Pancreas (tissue), 10 donors: ENCODE measurements around the gene TESK1. TPM values are rescaled to one million over a fixed set of nuclear protein-coding genes. Genes with fewer than 3 reads are reported as not detected.

ENCODE experiments used
- ATAC-seq, 4 donors: fragments of 200-7000 bp; cut with Tn5 transposase; one replicate each; pipeline versions ENCODE4 v1.8.0 to v1.9.1; 2020; ENCODE audit warnings: mild to moderate bottlenecking in 4 of 4, moderate library complexity in 4 of 4
- DNase-seq, 6 donors: peaks; one replicate each; pipeline ENCODE4 v3.0.0-alpha.2; 2020
- FAIRE-seq: peaks from 2 replicates; lab custom pipeline; 2012; peaks lifted over from hg19 to GRCh38; lab: Jason Lieb, UNC
- H3K27ac ChIP-seq, 4 donors: fragments of 200-600 bp; sonication (generic); 1 replicate in 3 of 4; 2 replicates in 1 of 4; pipeline versions ENCODE4 v1.5.0 to v1.8.0; 2020
- H3K27me3 ChIP-seq, 4 donors: fragments of 200-600 bp; one replicate each; pipeline ENCODE4 v1.8.0; 2021
- H3K36me3 ChIP-seq, 3 donors: fragments of 200-600 bp; sonication (generic) in 1 of 3; one replicate each; pipeline versions ENCODE4 v1.5.0 to v1.8.0; 2020 to 2021
- H3K4me1 ChIP-seq, 3 donors: fragments of 200-600 bp; one replicate each; pipeline ENCODE4 v1.8.0; 2021
- H3K4me3 ChIP-seq, 4 donors: fragments of 200-600 bp; sonication (generic) in 2 of 4; one replicate each; pipeline versions ENCODE4 v1.5.0 to v1.8.0; 2020 to 2021
- H3K9me3 ChIP-seq, 4 donors: fragments of 200-600 bp; one replicate each; pipeline ENCODE4 v1.8.0; 2021
- WGBS, 2 donors: extraction: QIAGEN DNeasy Blood & Tissue Kit; methylation state at CpG; one replicate each; pipeline ENCODE4 v1.1.7; 2013; 5-methylcytosine and 5-hydroxymethylcytosine counted together
- intact Hi-C, 3 donors: fragments of 100-400 bp; cut with DNase I; formaldehyde crosslinking; loops; one replicate each; pipeline versions ENCODE4 v1.11.1 to v1.14.2; 2022
- polyA plus RNA-seq, 2 donors: library from polyadenylated mRNA; stranded (reverse); fragments of 200-250 nt; gene quantifications; one replicate each; pipeline ENCODE4 v1.2.3, GENCODE V29; 2013
- total RNA-seq, 6 donors: library from RNA; stranded (reverse); fragmentation: NEBNext Ultra II Directional in 4 of 6; extraction: Animal tissue kit (Norgen Biotek cat#: 25700) in 4 of 6; gene quantifications; one replicate each; pipeline versions ENCODE4 v1.2.1 to v1.2.4, GENCODE V29; 2021 to 2023
- TF ChIP-seq, protein P1 (sequence below), 4 donors: fragments of 200-600 bp; sonication (generic) in 3 of 4; IDR thresholded peaks; one replicate each; pipeline versions ENCODE4 v1.5.0 to v1.8.0; 2021; ENCODE audit warnings: antibody characterized with exemption in 4 of 4
- donor health status: healthy with polysubstance abuse.
- donor health status: DM: no; HTN: no; CAD: no; lungs with moderate emphysema.
- donor health status: DM: no; HTN: no; CAD: no.
- donor health status: control.
- donor health status: control.
- donor health status: Bipolar disorder and iron deficiency.
- donor health status: DM: yes; HTN: yes; CAD: no.
- donor health status: DM: no; HTN: no; CAD: no.
- donor health status: DM: no; HTN: no; CAD: no.
- donor health status: DM: yes; HTN: yes; CAD: no.

Gene TESK1
- total and polyA plus RNA-seq, 8 donors = 12.1 to 56.6 (median 16.0) TPM

DNA sequence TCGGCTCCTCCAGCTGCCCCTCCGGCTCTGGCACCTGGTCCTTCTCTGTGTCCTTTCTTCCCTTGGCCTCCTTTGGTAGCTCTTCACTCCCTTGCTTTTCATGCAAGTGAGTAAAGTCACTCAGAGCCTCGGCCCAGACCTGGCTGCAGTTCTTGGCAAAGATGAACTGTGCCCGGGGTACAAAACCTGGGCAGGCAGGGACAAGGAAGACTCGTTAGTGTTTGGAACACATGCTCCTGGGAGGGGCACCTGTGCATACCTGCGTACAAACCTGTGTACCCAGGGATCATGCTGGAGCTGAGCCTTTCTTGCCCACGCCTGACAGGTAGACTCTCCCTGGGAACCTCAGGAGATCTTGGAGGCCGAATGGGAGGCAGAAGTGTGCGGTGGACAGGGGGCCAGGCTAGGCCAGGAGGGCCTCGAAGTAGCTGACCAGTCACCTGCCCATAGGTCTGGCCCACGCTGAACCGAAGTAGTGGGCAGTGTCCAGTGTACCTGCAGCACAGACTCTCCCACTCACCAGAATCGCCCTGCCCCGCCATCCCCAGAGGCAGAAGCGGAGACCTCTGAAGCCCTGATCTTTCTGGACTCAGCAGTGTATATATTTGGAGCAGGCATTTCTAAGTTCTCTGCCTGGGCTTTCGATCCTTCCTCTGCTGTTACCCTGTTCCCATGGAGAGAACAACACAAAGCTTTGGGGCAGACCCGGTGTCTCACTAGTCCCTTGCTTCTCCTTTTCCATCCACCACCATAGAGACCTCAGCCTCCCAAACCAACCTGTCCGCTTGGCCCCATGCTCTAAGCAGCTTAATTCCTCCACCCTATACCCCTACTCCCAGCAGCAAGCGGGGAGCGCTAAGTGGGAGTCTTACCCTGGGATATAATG, 41.9 kb upstream of the TESK1 start:
- DNase-seq (no peak), FAIRE-seq (no peak), ATAC-seq (peak in 2 of 4 donors; percentile 4 to 14)
- no peaks in the 10 kb centered on the region for H3K27me3 ChIP-seq
- peaks cover 0 to 14% (median 4%) of the 10 kb centered on the region in 3 donors for H3K36me3 ChIP-seq
- H3K4me1 ChIP-seq = no peaks in the 10 kb centered on the region
- H3K9me3 ChIP-seq = no peaks in the 10 kb centered on the region
- H3K4me3 ChIP-seq = no peak overlapping the region
- WGBS, 2 donors = 86 to 89% methylated on average over 20 of the region's 20 CpGs
- no peak overlapping the region for H3K27ac ChIP-seq
- TF ChIP-seq, protein P1, sequence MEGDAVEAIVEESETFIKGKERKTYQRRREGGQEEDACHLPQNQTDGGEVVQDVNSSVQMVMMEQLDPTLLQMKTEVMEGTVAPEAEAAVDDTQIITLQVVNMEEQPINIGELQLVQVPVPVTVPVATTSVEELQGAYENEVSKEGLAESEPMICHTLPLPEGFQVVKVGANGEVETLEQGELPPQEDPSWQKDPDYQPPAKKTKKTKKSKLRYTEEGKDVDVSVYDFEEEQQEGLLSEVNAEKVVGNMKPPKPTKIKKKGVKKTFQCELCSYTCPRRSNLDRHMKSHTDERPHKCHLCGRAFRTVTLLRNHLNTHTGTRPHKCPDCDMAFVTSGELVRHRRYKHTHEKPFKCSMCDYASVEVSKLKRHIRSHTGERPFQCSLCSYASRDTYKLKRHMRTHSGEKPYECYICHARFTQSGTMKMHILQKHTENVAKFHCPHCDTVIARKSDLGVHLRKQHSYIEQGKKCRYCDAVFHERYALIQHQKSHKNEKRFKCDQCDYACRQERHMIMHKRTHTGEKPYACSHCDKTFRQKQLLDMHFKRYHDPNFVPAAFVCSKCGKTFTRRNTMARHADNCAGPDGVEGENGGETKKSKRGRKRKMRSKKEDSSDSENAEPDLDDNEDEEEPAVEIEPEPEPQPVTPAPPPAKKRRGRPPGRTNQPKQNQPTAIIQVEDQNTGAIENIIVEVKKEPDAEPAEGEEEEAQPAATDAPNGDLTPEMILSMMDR (IDR thresholded peaks at IDR 0.05) = no peak
- intact Hi-C loops = no loop called here

- peaks cover 0 to 14% (median 3%) of the 10 kb centered on the region in 3 donors for H3K36me3 ChIP-seq
- peak; percentile 23 to 74 (median 64) for ATAC-seq
- WGBS, 2 donors = 52% methylated on average over 14 of the region's 14 CpGs
- intact Hi-C loops = no loop called here
- no peak for FAIRE-seq
- H3K9me3 ChIP-seq = no peaks in the 10 kb centered on the region
- H3K27ac ChIP-seq = no peak overlapping the region
- no peaks in the 10 kb centered on the region for H3K4me1 ChIP-seq
- DNase-seq = no peak
- no peaks in the 10 kb centered on the region for H3K27me3 ChIP-seq
- no peak overlapping the region for H3K4me3 ChIP-seq
- TF ChIP-seq, protein P1 (IDR thresholded peaks at IDR 0.05) = no peak
Observed at GRCh38 chr9:35563791-35564197, 41.3 kb upstream of the TESK1 start.

DNA sequence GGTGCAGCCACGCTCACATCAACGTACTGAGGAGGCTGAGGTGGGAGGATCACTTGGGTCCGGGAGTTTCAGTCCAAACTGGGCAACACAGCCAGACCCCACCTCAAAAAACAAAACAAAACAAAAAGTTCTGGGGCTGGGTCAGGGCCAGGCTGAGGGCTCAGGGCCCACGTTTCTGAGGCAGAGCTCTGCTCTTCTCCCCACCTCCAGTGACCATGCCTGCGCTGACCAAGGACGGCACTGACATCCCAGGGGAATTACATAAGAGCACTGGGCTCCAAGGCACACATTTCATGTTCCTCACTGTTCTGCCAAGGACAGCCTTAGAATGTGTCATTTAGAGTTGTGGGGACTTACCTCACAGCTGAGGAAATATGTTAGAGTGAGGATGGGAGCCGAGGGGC, 40.4 kb upstream of the TESK1 start:
- Histone ChIP-seq H3K27ac (no peak overlapping the region), H3K4me1 (no peaks in the 10 kb centered on the region), H3K4me3 (no peak overlapping the region), H3K9me3 (no peaks in the 10 kb centered on the region), H3K27me3 (no peaks in the 10 kb centered on the region), H3K36me3 (peaks cover 0 to 11% (median 0%) of the 10 kb centered on the region in 3 donors)
- FAIRE-seq = no peak
- ATAC-seq = peak in 1 of 4 donors; percentile 35
- no peak for DNase-seq
- TF ChIP-seq, protein P1 (IDR thresholded peaks at IDR 0.05) = no peak
- intact Hi-C loops = no loop called here
- WGBS, 2 donors = 78 to 84% methylated on average over 7 of the region's 7 CpGs

DNA sequence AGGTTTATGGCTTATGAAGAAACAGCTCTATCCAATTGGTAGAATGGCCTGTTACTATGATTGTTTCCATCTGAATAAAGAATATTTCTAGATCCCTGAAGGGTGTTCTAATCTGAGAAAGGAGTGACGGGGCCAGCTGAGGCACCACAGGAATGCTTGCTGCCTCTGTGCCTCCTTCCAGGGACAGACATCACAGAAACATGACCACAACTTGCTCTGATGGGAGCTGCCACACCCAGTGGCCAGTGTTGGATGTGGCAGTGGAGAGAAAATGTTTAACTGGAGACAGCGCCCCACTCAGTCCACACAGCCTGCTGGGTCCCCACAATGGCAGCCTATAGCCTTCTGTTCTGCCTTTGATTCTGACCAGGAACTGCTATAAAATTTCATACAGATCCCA, 38.6 kb upstream of the TESK1 start:
- Histone ChIP-seq H3K4me1 (no peaks in the 10 kb centered on the region), H3K36me3 (no peaks in the 10 kb centered on the region), H3K4me3 (no peak overlapping the region), H3K9me3 (no peaks in the 10 kb centered on the region), H3K27ac (no peak overlapping the region), H3K27me3 (no peaks in the 10 kb centered on the region)
- TF ChIP-seq, protein P1 (IDR thresholded peaks at IDR 0.05) = no peak
- no peak for DNase-seq
- no peak for ATAC-seq
- intact Hi-C loops = no loop called here
- no peak for FAIRE-seq
- WGBS, 2 donors = 95 to 97% methylated on average over 2 of the region's 2 CpGs

DNA sequence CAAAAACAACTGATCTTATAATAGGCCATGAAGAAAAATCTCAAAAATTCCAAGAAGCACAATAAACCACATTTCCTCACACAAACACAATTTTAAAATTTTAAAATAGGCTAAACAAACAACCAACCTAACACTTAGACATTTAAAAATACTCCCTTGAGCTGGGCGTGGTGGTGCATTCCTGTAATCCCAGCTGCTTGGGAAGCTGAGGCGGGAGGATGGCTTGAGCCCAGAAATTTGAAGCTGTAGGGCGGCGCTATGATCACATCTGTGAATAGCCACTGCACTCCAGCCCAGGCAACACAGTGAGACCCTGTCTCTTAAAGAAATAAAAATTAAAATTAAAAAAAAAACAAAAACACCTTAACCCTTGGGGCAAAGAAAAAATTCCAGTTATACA, 36.9 kb upstream of the TESK1 start:
- 95 to 96% methylated on average over 4 of the region's 4 CpGs for WGBS, 2 donors

More for the DNA sequence above, 36.9 kb upstream of the TESK1 start:
- no peaks in the 10 kb centered on the region for H3K27me3 ChIP-seq
- no peak for FAIRE-seq
- no peaks in the 10 kb centered on the region for H3K4me1 ChIP-seq
- H3K27ac ChIP-seq = no peak overlapping the region
- H3K36me3 ChIP-seq = no peaks in the 10 kb centered on the region
- no peak for DNase-seq
- TF ChIP-seq, protein P1 (IDR thresholded peaks at IDR 0.05) = no peak
- ATAC-seq = no peak
- H3K4me3 ChIP-seq = no peak overlapping the region
- intact Hi-C loops = no loop called here
- no peaks in the 10 kb centered on the region for H3K9me3 ChIP-seq
